Neural progenitor cell (in vitro differentiated cells): Measurements from ENCODE around the gene GLB1L2.
A peak's percentile ranks its signal among the peaks of the same experiment; 100 is the strongest.

Experiments
- EZH2phosphoT487 ChIP-seq: fragments of 200-600 bp; sonication (generic); IDR thresholded peaks from 2 replicates; pipeline ENCODE4 v1.6.1; 2017; ENCODE audit warnings: antibody characterized with exemption
- TF ChIP-seq, protein P1 (sequence below): fragments of 200-600 bp; sonication (generic); IDR thresholded peaks from 2 replicates; pipeline ENCODE4 v1.5.1; 2017; ENCODE audit warnings: antibody characterized with exemption, mild to moderate bottlenecking

DNA sequence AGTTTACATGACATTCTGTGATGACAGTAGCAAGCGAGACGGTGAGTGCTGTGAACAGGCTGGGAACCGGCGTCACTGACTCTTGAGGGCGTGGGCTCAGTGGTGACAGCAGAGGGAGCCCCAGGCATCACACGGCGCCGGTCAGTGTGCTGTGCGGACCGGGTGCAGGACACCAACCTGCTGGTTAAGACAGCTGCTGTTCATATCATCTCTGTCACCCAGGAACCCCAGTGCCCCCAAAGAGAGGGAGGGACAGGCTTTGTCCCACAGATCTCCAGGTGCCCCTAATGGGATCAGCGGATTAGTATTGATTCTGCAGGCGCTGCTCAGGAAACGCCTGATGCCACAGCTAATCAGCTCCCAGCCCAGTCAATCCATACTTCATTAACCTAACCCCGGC is 61.9 kb downstream of the GLB1L2 start:
- TF ChIP-seq, protein P1, sequence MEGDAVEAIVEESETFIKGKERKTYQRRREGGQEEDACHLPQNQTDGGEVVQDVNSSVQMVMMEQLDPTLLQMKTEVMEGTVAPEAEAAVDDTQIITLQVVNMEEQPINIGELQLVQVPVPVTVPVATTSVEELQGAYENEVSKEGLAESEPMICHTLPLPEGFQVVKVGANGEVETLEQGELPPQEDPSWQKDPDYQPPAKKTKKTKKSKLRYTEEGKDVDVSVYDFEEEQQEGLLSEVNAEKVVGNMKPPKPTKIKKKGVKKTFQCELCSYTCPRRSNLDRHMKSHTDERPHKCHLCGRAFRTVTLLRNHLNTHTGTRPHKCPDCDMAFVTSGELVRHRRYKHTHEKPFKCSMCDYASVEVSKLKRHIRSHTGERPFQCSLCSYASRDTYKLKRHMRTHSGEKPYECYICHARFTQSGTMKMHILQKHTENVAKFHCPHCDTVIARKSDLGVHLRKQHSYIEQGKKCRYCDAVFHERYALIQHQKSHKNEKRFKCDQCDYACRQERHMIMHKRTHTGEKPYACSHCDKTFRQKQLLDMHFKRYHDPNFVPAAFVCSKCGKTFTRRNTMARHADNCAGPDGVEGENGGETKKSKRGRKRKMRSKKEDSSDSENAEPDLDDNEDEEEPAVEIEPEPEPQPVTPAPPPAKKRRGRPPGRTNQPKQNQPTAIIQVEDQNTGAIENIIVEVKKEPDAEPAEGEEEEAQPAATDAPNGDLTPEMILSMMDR = peak; percentile 51
- TF ChIP-seq EZH2phosphoT487 = no peak
